ENCODE data around the gene RSU1.

The RSU1 gene

GRCh38 chr10:16606421-16606820 lies 210.8 kb downstream of the RSU1 start:
- Histone ChIP-seq H2AFZ (ENCODE audit: low read length) (no peak overlapping the region), H3K9me3 (ENCODE audit: low read length) (no peaks in the 10 kb centered on the region), H3K4me3 (ENCODE audit: low read depth, low read length, poor library complexity, severe bottlenecking) (no peak overlapping the region), H3K4me2 (ENCODE audit: low read length) (no peak overlapping the region), H3K27me3 (ENCODE audit: insufficient read depth, low read length) (no peaks in the 10 kb centered on the region), H3K9me2 (ENCODE audit: low read depth, low read length) (no peaks in the 10 kb centered on the region), H3F3A (ENCODE audit: insufficient read depth, low read length) (no peaks in the 10 kb centered on the region), H3K9ac (ENCODE audit: low read length) (no peak overlapping the region), H3K36me3 (ENCODE audit: insufficient read depth, low read length) (no peaks in the 10 kb centered on the region), H3K79me2 (ENCODE audit: insufficient read depth, low read length) (no peaks in the 10 kb centered on the region), H3K4me1 (ENCODE audit: insufficient read depth, low read length, severe bottlenecking) (no peaks in the 10 kb centered on the region), H3K27ac (ENCODE audit: low read depth, low read length, poor library complexity, severe bottlenecking) (no peak overlapping the region), H4K20me1 (ENCODE audit: insufficient read depth, low read length) (no peaks in the 10 kb centered on the region)
- TF ChIP-seq CTCF (IDR thresholded peaks at IDR 0.05; ENCODE audit: low read length): no peak
- no peak for TF ChIP-seq EZH2 (IDR thresholded peaks at IDR 0.05; ENCODE audit: borderline replicate concordance, low read length)

- H4K20me1 ChIP-seq (ENCODE audit: insufficient read depth, low read length): no peaks in the 10 kb centered on the region
- TF ChIP-seq CTCF (IDR thresholded peaks at IDR 0.05; ENCODE audit: low read length) (no peak), EZH2 (IDR thresholded peaks at IDR 0.05; ENCODE audit: borderline replicate concordance, low read length) (no peak)
- H3K36me3 ChIP-seq (ENCODE audit: insufficient read depth, low read length): no peaks in the 10 kb centered on the region
- H2AFZ ChIP-seq (ENCODE audit: low read length): no peak overlapping the region
- H3F3A ChIP-seq (ENCODE audit: insufficient read depth, low read length): no peaks in the 10 kb centered on the region
- H3K9me2 ChIP-seq (ENCODE audit: low read depth, low read length): no peaks in the 10 kb centered on the region
- H3K27ac ChIP-seq (ENCODE audit: low read depth, low read length, poor library complexity, severe bottlenecking): no peak overlapping the region
- H3K9me3 ChIP-seq (ENCODE audit: low read length): no peaks in the 10 kb centered on the region
- no peaks in the 10 kb centered on the region for H3K27me3 ChIP-seq (ENCODE audit: insufficient read depth, low read length)
- no peak overlapping the region for H3K4me3 ChIP-seq (ENCODE audit: low read depth, low read length, poor library complexity, severe bottlenecking)
- no peaks in the 10 kb centered on the region for H3K4me1 ChIP-seq (ENCODE audit: insufficient read depth, low read length, severe bottlenecking)
- no peaks in the 10 kb centered on the region for H3K79me2 ChIP-seq (ENCODE audit: insufficient read depth, low read length)
- H3K9ac ChIP-seq (ENCODE audit: low read length): no peak overlapping the region
- H3K4me2 ChIP-seq (ENCODE audit: low read length): no peak overlapping the region
Observed at GRCh38 chr10:16603308-16603707, 213.9 kb downstream of the RSU1 start.

GRCh38 chr10:16602104-16602775 lies 215.0 kb downstream of the RSU1 start:
- TF ChIP-seq CTCF (IDR thresholded peaks at IDR 0.05; ENCODE audit: low read length) (no peak), EZH2 (IDR thresholded peaks at IDR 0.05; ENCODE audit: borderline replicate concordance, low read length) (no peak)
- Histone ChIP-seq H3K79me2 (ENCODE audit: insufficient read depth, low read length) (no peaks in the 10 kb centered on the region), H3K36me3 (ENCODE audit: insufficient read depth, low read length) (no peaks in the 10 kb centered on the region), H3F3A (ENCODE audit: insufficient read depth, low read length) (no peaks in the 10 kb centered on the region), H3K27me3 (ENCODE audit: insufficient read depth, low read length) (no peaks in the 10 kb centered on the region), H3K9me2 (ENCODE audit: low read depth, low read length) (no peaks in the 10 kb centered on the region), H3K4me2 (ENCODE audit: low read length) (no peak overlapping the region), H3K4me1 (ENCODE audit: insufficient read depth, low read length, severe bottlenecking) (no peaks in the 10 kb centered on the region), H2AFZ (ENCODE audit: low read length) (no peak overlapping the region), H4K20me1 (ENCODE audit: insufficient read depth, low read length) (no peaks in the 10 kb centered on the region), H3K9ac (ENCODE audit: low read length) (no peak overlapping the region), H3K27ac (ENCODE audit: low read depth, low read length, poor library complexity, severe bottlenecking) (no peak overlapping the region), H3K4me3 (ENCODE audit: low read depth, low read length, poor library complexity, severe bottlenecking) (no peak overlapping the region), H3K9me3 (ENCODE audit: low read length) (no peaks in the 10 kb centered on the region)

All from OCI-LY1 (cell line).